Fibroblast of mammary gland (primary cell): ENCODE data around the gene SLC6A19.

Experiments used
- DNase-seq: peaks from one replicate; pipeline ENCODE4 v3.0.0-alpha.2; 2010; ENCODE audit warnings: low read depth
- H3K4me3 ChIP-seq: 2 replicates; pipeline ENCODE4 v1.5.1; 2011; ENCODE audit warnings: low read depth, mild to moderate bottlenecking, low read length, moderate library complexity; ENCODE audit not compliant: control insufficient read depth
- TF ChIP-seq, protein P1 (sequence below): conservative IDR thresholded peaks from 2 replicates; pipeline ENCODE4 v1.5.1; 2011; ENCODE audit warnings: low read depth, low read length, inconsistent platforms; ENCODE audit not compliant: control insufficient read depth, insufficient read depth

The SLC6A19 gene

DNA sequence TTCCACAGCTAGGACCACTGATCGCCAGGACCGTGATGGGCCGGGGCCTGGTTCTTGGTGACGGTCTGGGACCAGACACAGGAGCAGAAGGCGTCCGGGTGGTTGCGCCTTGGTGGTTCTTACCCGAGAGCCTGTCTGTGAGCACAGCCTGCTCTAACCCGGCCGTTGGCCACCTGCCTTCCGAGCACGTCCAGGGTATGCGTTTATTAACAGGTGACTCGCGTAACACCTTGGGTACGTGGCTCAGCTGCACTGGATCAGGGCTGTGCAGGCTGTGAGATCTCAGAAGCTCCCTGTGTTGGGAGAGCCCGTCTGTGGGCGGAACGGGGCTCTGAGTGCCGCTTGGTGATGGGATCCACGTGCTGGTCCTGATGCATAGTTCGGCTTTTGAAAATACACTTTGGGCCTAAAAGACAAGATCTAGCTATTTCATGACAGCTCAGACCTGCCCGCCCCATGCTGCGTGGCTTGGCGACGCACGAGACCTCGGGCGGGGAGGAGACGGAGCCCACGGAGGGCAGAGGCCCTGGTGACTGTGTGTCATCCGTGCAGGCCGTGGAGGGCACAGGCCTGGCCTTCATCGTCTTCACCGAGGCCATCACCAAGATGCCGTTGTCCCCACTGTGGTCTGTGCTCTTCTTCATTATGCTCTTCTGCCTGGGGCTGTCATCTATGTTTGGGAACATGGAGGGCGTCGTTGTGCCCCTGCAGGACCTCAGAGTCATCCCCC is 17.1 kb downstream of the SLC6A19 start:
- TF ChIP-seq, protein P1, sequence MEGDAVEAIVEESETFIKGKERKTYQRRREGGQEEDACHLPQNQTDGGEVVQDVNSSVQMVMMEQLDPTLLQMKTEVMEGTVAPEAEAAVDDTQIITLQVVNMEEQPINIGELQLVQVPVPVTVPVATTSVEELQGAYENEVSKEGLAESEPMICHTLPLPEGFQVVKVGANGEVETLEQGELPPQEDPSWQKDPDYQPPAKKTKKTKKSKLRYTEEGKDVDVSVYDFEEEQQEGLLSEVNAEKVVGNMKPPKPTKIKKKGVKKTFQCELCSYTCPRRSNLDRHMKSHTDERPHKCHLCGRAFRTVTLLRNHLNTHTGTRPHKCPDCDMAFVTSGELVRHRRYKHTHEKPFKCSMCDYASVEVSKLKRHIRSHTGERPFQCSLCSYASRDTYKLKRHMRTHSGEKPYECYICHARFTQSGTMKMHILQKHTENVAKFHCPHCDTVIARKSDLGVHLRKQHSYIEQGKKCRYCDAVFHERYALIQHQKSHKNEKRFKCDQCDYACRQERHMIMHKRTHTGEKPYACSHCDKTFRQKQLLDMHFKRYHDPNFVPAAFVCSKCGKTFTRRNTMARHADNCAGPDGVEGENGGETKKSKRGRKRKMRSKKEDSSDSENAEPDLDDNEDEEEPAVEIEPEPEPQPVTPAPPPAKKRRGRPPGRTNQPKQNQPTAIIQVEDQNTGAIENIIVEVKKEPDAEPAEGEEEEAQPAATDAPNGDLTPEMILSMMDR: no peak
- H3K4me3 ChIP-seq: no peak overlapping the region
- DNase-seq: no peak

GRCh38 chr5:1219098-1219767 is 17.8 kb downstream of the SLC6A19 start:
- TF ChIP-seq, protein P1: no peak
- DNase-seq: no peak
- no peak overlapping the region for H3K4me3 ChIP-seq

GRCh38 chr5:1219768-1220100 is 18.3 kb downstream of the SLC6A19 start:
- DNase-seq: no peak
- TF ChIP-seq, protein P1: no peak
- no peak overlapping the region for H3K4me3 ChIP-seq

DNA sequence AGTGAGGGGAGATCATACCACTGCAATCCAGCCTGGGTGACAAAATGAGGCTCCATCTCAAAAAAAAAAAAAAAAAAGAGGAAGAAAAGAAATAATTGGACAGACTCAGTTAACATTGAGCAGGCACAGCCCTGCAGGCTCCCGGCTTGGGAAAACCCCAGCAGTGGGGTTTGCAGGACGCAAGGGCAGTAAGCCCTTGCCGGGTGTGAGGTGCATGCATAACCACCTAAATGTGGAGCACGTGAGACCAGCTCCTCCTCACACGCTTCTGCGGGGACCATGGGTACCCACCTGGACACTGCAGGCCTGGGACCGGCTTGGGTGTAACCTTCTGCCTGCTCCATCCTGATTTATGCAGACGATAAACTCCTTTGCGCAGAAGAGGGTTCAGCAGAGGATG is 19.0 kb downstream of the SLC6A19 start:
- no peak for DNase-seq
- no peak overlapping the region for H3K4me3 ChIP-seq
- TF ChIP-seq, protein P1: no peak

DNA sequence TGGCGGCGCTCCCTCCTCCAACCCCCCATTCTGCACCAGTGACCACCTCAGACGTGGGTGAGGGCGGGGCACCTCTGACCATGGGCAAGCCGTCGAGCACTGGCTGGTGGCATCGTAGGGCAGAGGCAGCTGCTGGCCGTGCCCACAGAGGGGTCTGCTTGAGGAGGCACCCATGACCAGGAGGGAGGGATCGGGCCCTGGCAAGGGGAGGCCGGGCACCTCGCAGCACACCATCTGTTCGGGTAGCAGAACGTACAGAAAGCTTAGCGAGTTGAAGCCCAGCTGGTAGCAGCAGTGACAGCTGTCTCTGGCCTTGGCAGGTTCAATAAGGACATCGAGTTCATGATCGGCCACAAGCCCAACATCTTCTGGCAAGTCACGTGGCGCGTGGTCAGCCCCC is 19.4 kb downstream of the SLC6A19 start:
- DNase-seq: no peak
- TF ChIP-seq, protein P1: no peak
- no peak overlapping the region for H3K4me3 ChIP-seq

- H3K4me3 ChIP-seq: no peak overlapping the region
- TF ChIP-seq, protein P1: no peak
- no peak for DNase-seq
These were observed 20.3 kb downstream of the SLC6A19 start for GRCh38 chr5:1221721-1222120.
